Neural cell (in vitro differentiated cells): ENCODE results near the gene FANCL.

Experiments used
- EP300 ChIP-seq: fragments of 450-650 bp; conservative IDR thresholded peaks from 2 replicates; pipeline ENCODE4 v1.6.1; 2014; ENCODE audit warnings: antibody characterized with exemption, mild to moderate bottlenecking, moderate library complexity; ENCODE audit not compliant: poor library complexity, severe bottlenecking
- EZH2 ChIP-seq: fragments of 200-600, 300-800 bp; shearing (Covaris generic), sonication (generic); IDR thresholded peaks from 2 replicates; pipeline ENCODE4 v1.6.1; 2014; ENCODE audit warnings: antibody characterized with exemption, low read length, borderline replicate concordance, mild to moderate bottlenecking; ENCODE audit not compliant: insufficient read depth, poor library complexity, severe bottlenecking
- POLR2AphosphoS5 ChIP-seq: IDR thresholded peaks from 2 replicates; pipeline ENCODE4 v1.6.1; 2012
- SMC3 ChIP-seq: fragments of 450-650 bp; conservative IDR thresholded peaks from 2 replicates; pipeline ENCODE4 v1.6.1; 2014; ENCODE audit warnings: antibody characterized with exemption, mild to moderate bottlenecking, moderate library complexity; ENCODE audit not compliant: poor library complexity
- TAF1 ChIP-seq: IDR thresholded peaks from 2 replicates; pipeline ENCODE4 v1.6.1; 2012; ENCODE audit warnings: low read depth
- TF ChIP-seq, protein P1 (sequence below): fragments of 450-650 bp; IDR thresholded peaks from 2 replicates; pipeline ENCODE4 v1.5.1; 2014; ENCODE audit warnings: antibody characterized with exemption, mild to moderate bottlenecking, moderate library complexity; ENCODE audit not compliant: poor library complexity, severe bottlenecking
- TF ChIP-seq, protein P2 (sequence below): IDR thresholded peaks from 2 replicates; pipeline ENCODE4 v1.6.1; 2012; ENCODE audit warnings: borderline replicate concordance

- TF ChIP-seq, protein P1, sequence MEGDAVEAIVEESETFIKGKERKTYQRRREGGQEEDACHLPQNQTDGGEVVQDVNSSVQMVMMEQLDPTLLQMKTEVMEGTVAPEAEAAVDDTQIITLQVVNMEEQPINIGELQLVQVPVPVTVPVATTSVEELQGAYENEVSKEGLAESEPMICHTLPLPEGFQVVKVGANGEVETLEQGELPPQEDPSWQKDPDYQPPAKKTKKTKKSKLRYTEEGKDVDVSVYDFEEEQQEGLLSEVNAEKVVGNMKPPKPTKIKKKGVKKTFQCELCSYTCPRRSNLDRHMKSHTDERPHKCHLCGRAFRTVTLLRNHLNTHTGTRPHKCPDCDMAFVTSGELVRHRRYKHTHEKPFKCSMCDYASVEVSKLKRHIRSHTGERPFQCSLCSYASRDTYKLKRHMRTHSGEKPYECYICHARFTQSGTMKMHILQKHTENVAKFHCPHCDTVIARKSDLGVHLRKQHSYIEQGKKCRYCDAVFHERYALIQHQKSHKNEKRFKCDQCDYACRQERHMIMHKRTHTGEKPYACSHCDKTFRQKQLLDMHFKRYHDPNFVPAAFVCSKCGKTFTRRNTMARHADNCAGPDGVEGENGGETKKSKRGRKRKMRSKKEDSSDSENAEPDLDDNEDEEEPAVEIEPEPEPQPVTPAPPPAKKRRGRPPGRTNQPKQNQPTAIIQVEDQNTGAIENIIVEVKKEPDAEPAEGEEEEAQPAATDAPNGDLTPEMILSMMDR: no peak
- TF ChIP-seq SMC3 (no peak), TAF1 (no peak), EZH2 (no peak), EP300 (no peak), POLR2AphosphoS5 (no peak)
- TF ChIP-seq, protein P2, sequence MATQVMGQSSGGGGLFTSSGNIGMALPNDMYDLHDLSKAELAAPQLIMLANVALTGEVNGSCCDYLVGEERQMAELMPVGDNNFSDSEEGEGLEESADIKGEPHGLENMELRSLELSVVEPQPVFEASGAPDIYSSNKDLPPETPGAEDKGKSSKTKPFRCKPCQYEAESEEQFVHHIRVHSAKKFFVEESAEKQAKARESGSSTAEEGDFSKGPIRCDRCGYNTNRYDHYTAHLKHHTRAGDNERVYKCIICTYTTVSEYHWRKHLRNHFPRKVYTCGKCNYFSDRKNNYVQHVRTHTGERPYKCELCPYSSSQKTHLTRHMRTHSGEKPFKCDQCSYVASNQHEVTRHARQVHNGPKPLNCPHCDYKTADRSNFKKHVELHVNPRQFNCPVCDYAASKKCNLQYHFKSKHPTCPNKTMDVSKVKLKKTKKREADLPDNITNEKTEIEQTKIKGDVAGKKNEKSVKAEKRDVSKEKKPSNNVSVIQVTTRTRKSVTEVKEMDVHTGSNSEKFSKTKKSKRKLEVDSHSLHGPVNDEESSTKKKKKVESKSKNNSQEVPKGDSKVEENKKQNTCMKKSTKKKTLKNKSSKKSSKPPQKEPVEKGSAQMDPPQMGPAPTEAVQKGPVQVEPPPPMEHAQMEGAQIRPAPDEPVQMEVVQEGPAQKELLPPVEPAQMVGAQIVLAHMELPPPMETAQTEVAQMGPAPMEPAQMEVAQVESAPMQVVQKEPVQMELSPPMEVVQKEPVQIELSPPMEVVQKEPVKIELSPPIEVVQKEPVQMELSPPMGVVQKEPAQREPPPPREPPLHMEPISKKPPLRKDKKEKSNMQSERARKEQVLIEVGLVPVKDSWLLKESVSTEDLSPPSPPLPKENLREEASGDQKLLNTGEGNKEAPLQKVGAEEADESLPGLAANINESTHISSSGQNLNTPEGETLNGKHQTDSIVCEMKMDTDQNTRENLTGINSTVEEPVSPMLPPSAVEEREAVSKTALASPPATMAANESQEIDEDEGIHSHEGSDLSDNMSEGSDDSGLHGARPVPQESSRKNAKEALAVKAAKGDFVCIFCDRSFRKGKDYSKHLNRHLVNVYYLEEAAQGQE: no peak
Observed at GRCh38 chr2:58130238-58130637, 110.9 kb downstream of the FANCL start.
